ENCODE data around the gene HPSE2.
"Not testable (repeated sequence)": the region's sequence is repeated elsewhere in the genome, so short reads cannot be mapped to it uniquely, and the experiment has no call there.

The HPSE2 gene

GRCh38 chr10:98919899-98920298, 315.8 kb downstream of the HPSE2 start:
- DNase-seq (ENCODE audit: low read depth) = no peak

DNA sequence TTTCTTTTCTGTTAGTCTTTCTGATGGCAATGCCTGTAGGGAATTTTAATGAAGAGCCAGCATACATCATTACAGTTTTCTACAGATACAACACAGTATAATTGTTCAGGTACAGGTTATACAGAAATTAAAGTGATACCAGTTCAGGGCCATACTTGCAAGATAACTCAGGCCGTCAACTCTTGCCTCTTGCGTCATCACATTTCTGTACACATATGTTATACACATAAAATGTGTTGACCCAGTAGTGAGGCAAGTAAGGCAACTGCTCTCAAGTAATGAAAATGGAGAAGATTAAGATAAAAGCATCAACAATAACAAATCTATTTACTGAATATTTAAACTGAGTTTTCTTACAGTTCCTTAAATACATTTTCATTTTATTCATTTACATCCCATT, 317.8 kb downstream of the HPSE2 start:
- no peak for DNase-seq (ENCODE audit: low read depth)

DNA sequence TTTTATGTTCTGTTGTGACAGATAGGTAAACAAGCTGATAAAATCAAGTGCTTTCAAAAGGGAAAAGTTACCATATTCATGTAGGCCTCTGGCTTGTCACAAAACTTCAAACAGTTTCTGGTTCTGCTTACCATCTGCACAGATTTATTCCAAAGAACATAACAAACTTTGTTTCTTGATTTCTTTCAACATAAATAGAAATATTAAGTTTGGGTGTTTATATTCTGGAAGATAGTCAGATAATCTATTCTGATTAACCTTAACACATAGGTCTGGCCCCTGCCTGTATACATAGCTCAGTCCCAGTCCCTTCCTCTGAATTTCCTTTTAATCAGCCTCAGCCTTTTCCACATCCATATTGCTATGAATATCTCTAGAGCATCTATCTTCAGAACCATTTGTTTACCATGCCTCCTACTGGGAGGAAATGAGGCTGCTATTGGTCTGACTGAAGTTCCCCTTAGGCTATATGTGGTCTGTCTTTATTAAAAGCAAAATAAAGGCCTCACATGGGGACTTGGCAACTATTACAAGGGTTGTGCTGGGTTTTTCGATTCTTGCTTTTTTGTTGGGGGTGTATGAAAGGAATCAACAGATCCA, 319.0 kb downstream of the HPSE2 start:
- no peak for DNase-seq (ENCODE audit: low read depth)

DNA sequence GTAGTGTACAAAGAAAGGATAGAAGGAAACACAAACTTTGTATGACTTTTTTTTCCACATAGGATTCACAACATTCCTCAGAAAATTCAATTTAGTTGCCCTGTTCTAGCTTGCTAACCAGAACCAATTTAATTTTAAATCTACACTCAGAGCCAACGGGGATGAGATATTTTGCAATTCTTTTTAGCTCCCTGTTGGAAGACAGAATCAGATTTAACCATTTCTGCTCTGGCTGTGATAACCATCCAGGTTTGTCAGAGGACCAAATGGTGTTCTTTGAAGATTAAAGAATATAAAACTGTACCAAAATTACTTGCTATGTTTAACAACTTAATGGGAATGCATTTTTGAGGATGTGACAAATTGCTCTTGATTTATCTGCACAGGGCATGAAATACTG, 319.7 kb downstream of the HPSE2 start:
- DNase-seq (ENCODE audit: low read depth) = no peak

GRCh38 chr10:98910546-98910945, 325.1 kb downstream of the HPSE2 start:
- DNase-seq (ENCODE audit: low read depth) = no peak

- DNase-seq (ENCODE audit: low read depth) = no peak
Measured at GRCh38 chr10:98910048-98910447, 325.6 kb downstream of the HPSE2 start.

GRCh38 chr10:98908868-98909267, 326.8 kb downstream of the HPSE2 start:
- DNase-seq (ENCODE audit: low read depth) = no peak

- DNase-seq (ENCODE audit: low read depth) = not testable (repeated sequence)
Measured at GRCh38 chr10:98908247-98908646, 327.4 kb downstream of the HPSE2 start.

- DNase-seq (ENCODE audit: low read depth) = no peak
Measured at GRCh38 chr10:98901441-98902110, 334.1 kb downstream of the HPSE2 start.

DNA sequence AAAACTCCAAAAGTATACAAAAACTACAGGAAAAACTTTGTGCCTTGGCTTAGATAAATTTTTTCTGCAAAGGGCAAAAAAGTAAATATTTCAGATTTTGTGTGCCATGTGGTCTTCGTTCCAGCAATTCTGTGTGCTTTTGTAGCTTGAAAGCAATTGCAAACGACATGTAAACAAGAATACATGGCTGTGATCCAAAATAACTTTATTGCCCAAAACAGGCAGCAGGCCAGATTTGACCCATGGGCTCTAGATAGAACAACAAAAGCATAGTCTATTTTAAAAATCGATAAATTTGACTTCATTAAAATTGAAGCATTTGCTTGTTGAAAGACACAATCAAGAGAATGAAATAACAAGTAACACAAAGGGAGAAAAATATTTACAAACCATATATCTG, 336.6 kb downstream of the HPSE2 start:
- no peak for DNase-seq (ENCODE audit: low read depth)

DNA sequence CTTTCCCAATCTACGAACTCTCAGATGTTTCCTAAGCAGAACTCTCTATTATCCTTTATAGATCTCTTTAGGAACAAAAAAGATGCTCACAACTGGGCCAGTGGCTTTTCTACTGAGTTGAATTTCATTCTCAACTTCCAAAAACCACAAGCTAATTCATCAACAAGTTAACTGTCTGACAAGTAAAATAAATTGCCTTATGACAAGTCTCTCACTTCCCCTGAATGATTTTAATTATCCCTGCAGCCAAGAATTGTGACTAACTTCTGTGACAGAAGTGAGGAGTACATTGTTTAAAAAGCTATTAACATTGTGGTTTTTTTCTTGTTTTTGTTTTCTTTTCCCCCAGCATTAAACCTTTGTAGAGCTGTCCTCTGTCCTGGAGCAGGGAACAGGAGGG, 343.1 kb downstream of the HPSE2 start:
- DNase-seq (ENCODE audit: low read depth) = no peak

- DNase-seq (ENCODE audit: low read depth) = no peak
Measured at GRCh38 chr10:98886686-98887085, 349.0 kb downstream of the HPSE2 start.

DNA sequence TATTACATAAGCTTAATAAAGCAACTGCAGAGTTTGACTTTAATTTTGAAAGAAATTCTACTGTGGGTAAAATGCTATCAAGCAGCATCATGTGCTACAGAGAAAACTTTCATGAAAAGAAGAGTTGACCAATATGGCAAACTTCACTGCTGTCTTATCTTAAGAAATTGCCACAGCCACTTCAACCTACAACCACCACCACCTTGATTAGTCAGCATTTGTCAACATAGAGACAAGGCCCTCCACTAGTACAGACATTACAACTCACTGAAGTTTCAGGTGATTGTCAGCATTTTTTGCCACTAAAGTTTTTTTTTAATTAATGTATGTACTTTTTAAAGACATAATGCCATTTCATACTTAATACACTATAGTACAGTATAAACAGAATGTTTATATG, 350.3 kb downstream of the HPSE2 start:
- DNase-seq (ENCODE audit: low read depth) = no peak

DNA sequence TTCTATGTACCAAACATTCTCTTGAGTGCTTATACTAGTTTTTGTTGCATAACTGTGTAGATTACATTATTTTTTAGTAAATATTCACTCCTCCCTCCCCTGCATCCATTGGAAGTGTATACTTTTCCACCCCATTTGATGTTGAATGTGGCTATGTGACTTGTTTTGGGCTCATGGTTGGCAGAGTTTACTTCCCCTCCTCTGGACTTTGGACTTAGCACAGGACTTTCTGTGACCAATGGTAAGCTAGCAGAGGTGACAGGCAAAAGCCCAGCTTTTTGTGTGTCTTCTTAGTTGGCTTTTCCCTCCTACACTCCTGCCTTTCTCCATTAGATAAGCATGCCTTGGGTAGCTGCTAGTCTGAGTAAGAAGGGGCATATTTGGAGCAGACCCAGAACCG, 353.9 kb downstream of the HPSE2 start:
- DNase-seq (ENCODE audit: low read depth) = no peak

GRCh38 chr10:98880971-98881370, 354.7 kb downstream of the HPSE2 start:
- DNase-seq (ENCODE audit: low read depth) = no peak

DNA sequence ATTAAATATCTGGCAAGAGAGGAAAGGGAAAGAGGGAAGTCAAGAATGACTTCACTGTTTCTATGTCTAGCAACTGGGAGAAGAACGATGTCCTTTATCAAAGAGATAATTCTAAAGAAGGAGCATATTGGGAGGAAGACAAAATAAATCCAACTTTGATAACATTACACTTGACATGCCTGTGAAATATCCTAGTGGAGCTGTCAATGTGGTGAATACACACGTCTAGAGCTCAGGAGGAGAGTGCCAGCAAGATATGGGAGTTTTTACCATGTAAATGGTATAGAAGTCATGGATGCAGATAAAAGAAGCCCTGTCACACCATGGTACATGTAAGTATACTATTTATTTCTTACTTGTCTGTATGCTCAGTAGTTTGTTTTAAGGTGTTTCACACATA, 356.7 kb downstream of the HPSE2 start:
- no peak for DNase-seq (ENCODE audit: low read depth)

- DNase-seq (ENCODE audit: low read depth) = no peak
Measured at GRCh38 chr10:98878418-98878817, 357.2 kb downstream of the HPSE2 start.

- no peak for DNase-seq (ENCODE audit: low read depth)
Measured at GRCh38 chr10:98861962-98862361, 373.7 kb downstream of the HPSE2 start.

GRCh38 chr10:98858525-98858924, 377.1 kb downstream of the HPSE2 start:
- no peak for DNase-seq (ENCODE audit: low read depth)

- DNase-seq (ENCODE audit: low read depth) = no peak
Measured at GRCh38 chr10:98855403-98856189, 380.1 kb downstream of the HPSE2 start.

- DNase-seq (ENCODE audit: low read depth) = no peak
Measured at GRCh38 chr10:98852686-98853085, 383.0 kb downstream of the HPSE2 start.

- DNase-seq (ENCODE audit: low read depth) = no peak
Measured at GRCh38 chr10:98848361-98848760, 387.3 kb downstream of the HPSE2 start.

- no peak for DNase-seq (ENCODE audit: low read depth)
Measured at GRCh38 chr10:98846787-98847186, 388.9 kb downstream of the HPSE2 start.

All from HS-27A (cell line).